ENCODE results near the gene TMEM106C. TPM values are rescaled to one million over a fixed set of nuclear protein-coding genes. Genes with fewer than 3 reads are reported as not detected.
A peak's percentile ranks its signal among the peaks of the same experiment; 100 is the strongest.

Gene TMEM106C
- total and polyA plus RNA-seq, 2 of the 13 experiments (the other 11 are each of a cell fraction or from before 2014, with no cell fraction given): 132 to 192 TPM

DNA sequence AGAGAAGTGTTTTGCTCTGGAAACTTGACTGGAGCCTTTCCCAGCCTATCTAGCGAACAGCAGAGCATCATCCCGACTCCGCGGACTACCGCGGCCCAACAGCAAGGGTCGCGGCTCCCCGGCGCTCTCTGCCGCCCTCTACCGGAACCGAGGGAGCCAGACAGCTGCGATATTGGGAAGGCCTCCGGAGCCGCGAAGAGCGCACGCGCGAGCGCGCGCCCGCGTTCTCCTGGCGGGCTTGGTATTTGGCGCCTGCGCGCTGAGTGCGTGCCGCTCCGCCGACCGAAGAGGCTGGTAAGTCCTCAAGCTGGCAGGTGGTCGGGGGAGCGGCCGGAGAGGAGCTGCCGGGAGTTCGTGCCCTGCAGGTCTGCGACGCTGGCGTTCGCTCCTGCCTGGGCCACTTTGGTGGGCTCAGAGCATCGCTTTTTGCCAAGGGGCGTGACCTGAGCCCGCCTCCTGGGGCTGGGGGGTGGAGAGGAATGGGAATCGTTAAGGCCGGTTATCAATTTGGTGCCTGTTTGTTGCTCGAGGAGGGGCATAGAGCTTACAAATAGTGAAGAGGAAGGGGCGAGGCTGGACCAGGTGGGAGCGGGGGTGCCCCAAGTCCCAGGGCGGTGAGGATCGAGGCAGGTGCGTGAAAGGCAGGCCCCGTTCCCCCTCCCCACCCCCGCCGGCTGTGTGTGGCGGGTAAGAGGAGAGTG lies at the start of gene TMEM106C (continued):
- TF ChIP-seq, protein P1, sequence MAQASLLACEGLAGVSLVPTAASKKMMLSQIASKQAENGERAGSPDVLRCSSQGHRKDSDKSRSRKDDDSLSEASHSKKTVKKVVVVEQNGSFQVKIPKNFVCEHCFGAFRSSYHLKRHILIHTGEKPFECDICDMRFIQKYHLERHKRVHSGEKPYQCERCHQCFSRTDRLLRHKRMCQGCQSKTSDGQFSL (CRISPR knock-in tag; IDR thresholded peaks at IDR 0.05): no peak
- TF ChIP-seq ZFP41 (CRISPR knock-in tag; IDR thresholded peaks at IDR 0.05; ENCODE audit: borderline replicate concordance): no peak
- no peak for TF ChIP-seq LCORL (IDR thresholded peaks at IDR 0.05)
- peak; percentile 71; the same call in 1 of the 2 replicates for TF ChIP-seq LCORL (CRISPR knock-in tag; IDR thresholded peaks at IDR 0.05)
- no peak for TF ChIP-seq ZNF891 (CRISPR knock-in tag; IDR thresholded peaks at IDR 0.05)
- 0 out of 2 replicates have a peak, but pooled peaks have one; percentile 49 for TF ChIP-seq MEF2D (CRISPR knock-in tag; IDR thresholded peaks at IDR 0.05)
- TF ChIP-seq, protein P2, sequence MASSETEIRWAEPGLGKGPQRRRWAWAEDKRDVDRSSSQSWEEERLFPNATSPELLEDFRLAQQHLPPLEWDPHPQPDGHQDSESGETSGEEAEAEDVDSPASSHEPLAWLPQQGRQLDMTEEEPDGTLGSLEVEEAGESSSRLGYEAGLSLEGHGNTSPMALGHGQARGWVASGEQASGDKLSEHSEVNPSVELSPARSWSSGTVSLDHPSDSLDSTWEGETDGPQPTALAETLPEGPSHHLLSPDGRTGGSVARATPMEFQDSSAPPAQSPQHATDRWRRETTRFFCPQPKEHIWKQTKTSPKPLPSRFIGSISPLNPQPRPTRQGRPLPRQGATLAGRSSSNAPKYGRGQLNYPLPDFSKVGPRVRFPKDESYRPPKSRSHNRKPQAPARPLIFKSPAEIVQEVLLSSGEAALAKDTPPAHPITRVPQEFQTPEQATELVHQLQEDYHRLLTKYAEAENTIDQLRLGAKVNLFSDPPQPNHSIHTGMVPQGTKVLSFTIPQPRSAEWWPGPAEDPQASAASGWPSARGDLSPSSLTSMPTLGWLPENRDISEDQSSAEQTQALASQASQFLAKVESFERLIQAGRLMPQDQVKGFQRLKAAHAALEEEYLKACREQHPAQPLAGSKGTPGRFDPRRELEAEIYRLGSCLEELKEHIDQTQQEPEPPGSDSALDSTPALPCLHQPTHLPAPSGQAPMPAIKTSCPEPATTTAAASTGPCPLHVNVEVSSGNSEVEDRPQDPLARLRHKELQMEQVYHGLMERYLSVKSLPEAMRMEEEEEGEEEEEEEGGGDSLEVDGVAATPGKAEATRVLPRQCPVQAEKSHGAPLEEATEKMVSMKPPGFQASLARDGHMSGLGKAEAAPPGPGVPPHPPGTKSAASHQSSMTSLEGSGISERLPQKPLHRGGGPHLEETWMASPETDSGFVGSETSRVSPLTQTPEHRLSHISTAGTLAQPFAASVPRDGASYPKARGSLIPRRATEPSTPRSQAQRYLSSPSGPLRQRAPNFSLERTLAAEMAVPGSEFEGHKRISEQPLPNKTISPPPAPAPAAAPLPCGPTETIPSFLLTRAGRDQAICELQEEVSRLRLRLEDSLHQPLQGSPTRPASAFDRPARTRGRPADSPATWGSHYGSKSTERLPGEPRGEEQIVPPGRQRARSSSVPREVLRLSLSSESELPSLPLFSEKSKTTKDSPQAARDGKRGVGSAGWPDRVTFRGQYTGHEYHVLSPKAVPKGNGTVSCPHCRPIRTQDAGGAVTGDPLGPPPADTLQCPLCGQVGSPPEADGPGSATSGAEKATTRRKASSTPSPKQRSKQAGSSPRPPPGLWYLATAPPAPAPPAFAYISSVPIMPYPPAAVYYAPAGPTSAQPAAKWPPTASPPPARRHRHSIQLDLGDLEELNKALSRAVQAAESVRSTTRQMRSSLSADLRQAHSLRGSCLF (CRISPR knock-in tag; IDR thresholded peaks at IDR 0.05; ENCODE audit: borderline replicate concordance): no peak
- 0 out of 2 replicates have a peak, but pooled peaks have one; percentile 42 for TF ChIP-seq HNRNPL (IDR thresholded peaks at IDR 0.05; ENCODE audit: low read depth, low read length)
- no peak for TF ChIP-seq ZNF850 (CRISPR knock-in tag; conservative IDR thresholded peaks at IDR 0.05)
- TF ChIP-seq RFX3 (CRISPR knock-in tag; IDR thresholded peaks at IDR 0.05): no peak
- TF ChIP-seq, protein P3, sequence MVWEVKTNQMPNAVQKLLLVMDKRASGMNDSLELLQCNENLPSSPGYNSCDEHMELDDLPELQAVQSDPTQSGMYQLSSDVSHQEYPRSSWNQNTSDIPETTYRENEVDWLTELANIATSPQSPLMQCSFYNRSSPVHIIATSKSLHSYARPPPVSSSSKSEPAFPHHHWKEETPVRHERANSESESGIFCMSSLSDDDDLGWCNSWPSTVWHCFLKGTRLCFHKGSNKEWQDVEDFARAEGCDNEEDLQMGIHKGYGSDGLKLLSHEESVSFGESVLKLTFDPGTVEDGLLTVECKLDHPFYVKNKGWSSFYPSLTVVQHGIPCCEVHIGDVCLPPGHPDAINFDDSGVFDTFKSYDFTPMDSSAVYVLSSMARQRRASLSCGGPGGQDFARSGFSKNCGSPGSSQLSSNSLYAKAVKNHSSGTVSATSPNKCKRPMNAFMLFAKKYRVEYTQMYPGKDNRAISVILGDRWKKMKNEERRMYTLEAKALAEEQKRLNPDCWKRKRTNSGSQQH (CRISPR knock-in tag; IDR thresholded peaks at IDR 0.05; ENCODE audit: low read depth): no peak
- TF ChIP-seq, protein P4, sequence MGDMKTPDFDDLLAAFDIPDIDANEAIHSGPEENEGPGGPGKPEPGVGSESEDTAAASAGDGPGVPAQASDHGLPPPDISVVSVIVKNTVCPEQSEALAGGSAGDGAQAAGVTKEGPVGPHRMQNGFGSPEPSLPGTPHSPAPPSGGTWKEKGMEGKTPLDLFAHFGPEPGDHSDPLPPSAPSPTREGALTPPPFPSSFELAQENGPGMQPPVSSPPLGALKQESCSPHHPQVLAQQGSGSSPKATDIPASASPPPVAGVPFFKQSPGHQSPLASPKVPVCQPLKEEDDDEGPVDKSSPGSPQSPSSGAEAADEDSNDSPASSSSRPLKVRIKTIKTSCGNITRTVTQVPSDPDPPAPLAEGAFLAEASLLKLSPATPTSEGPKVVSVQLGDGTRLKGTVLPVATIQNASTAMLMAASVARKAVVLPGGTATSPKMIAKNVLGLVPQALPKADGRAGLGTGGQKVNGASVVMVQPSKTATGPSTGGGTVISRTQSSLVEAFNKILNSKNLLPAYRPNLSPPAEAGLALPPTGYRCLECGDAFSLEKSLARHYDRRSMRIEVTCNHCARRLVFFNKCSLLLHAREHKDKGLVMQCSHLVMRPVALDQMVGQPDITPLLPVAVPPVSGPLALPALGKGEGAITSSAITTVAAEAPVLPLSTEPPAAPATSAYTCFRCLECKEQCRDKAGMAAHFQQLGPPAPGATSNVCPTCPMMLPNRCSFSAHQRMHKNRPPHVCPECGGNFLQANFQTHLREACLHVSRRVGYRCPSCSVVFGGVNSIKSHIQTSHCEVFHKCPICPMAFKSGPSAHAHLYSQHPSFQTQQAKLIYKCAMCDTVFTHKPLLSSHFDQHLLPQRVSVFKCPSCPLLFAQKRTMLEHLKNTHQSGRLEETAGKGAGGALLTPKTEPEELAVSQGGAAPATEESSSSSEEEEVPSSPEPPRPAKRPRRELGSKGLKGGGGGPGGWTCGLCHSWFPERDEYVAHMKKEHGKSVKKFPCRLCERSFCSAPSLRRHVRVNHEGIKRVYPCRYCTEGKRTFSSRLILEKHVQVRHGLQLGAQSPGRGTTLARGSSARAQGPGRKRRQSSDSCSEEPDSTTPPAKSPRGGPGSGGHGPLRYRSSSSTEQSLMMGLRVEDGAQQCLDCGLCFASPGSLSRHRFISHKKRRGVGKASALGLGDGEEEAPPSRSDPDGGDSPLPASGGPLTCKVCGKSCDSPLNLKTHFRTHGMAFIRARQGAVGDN (CRISPR knock-in tag; IDR thresholded peaks at IDR 0.05): peak; percentile 97

Measured in HepG2 (cell line).